ENCODE data around the gene RNF215. TPM values are rescaled to one million over a fixed set of nuclear protein-coding genes. Genes with fewer than 3 reads are reported as not detected.

RNF215 gene
- total RNA-seq, 1 donor from 2014 or later = 24.5 TPM

DNA sequence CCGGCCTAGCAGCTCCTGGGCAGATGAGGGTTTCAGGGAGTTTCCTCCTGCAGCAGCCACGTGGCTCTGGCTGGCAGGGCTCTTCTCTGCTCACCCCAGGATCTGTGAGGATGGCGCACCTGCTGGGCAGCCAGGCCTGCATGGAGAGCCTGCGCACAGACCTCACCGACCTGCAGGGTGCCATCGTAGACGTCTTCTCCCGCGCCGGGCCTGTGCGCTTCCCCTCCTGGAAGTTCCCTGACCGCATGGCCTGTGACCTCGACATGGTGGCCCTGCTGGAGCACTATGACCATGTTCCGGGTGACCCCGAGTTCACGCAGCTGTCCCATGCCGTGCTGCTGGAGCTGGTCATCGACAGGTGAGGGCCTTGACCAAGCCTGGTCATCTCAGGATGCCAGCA is 21.3 kb downstream of the RNF215 start:
- H3K4me1 Mint-ChIP-seq (ENCODE audit: low read depth, unreplicated experiment) = no peaks in the 10 kb centered on the region
- TF ChIP-seq CTCF (IDR thresholded peaks at IDR 0.05; ENCODE audit: insufficient read depth, low read depth, low read length) (no peak), EZH2 (IDR thresholded peaks at IDR 0.05; ENCODE audit: insufficient read depth, low read length) (no peak)
- Histone ChIP-seq H3K79me2 (ENCODE audit: insufficient read depth, low read length) (no peaks in the 10 kb centered on the region), H3K27ac (ENCODE audit: low read depth, low read length) (no peak overlapping the region), H4K20me1 (ENCODE audit: insufficient read depth, low read length) (no peaks in the 10 kb centered on the region), H3K4me2 (ENCODE audit: low read length) (no peak overlapping the region), H2AFZ (ENCODE audit: low read depth, low read length) (no peak overlapping the region), H3K4me3 (ENCODE audit: insufficient read depth, low read depth, low read length) (no peak overlapping the region), H3K36me3 (ENCODE audit: insufficient read depth, low read length) (no peaks in the 10 kb centered on the region), H3K27me3 (ENCODE audit: insufficient read depth, low read length) (no peaks in the 10 kb centered on the region), H3K9ac (ENCODE audit: low read length) (no peak overlapping the region), H3K9me3 (ENCODE audit: insufficient read depth, low read depth, low read length) (no peaks in the 10 kb centered on the region), H3K4me1 (ENCODE audit: insufficient read depth, low read length) (no peaks in the 10 kb centered on the region)
- FAIRE-seq = no peak
- H3K36me3 Mint-ChIP-seq (ENCODE audit: low read depth, unreplicated experiment) = peaks cover 11% of the 10 kb centered on the region
- no peaks in the 10 kb centered on the region for H3K27me3 Mint-ChIP-seq (ENCODE audit: low read depth, unreplicated experiment)
- H3K9me3 Mint-ChIP-seq (ENCODE audit: unreplicated experiment) = no peaks in the 10 kb centered on the region
- DNase-seq (ENCODE audit: low read depth) = no peak
- no peak overlapping the region for H3K4me3 Mint-ChIP-seq (ENCODE audit: unreplicated experiment)
- H3K27ac Mint-ChIP-seq (ENCODE audit: unreplicated experiment) = no peak overlapping the region

DNA sequence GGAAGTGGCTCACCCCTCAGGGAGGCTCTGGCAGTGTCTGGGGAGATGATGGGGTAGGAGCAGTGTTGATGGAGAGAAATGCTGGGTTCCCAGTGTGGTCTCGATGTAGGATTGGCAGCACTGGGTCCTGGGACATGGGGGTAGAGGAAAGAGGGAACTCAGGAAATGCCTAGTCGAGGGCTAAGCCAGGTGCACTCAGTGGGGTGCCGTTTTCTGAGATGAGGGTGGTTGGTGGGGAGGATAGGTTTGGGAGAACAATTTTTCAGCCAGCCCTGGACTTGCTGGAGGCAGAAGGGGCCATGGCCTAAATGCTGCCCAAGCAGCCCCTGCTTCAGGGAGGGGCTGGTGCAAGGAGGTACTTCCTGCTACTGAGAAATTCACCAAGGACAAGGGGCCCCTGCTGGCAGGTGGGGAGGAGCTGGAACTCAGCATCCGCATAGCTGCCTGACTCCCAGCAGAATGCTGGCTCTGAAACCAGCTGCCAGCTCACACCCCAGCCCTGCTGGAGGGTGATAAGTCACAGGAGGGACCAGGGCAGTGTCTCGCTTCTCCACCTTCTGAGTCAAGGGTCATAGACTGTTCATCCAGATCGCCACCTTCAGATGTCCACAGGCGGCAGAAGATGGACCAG is 24.4 kb downstream of the RNF215 start:
- no peak overlapping the region for H2AFZ ChIP-seq (ENCODE audit: low read depth, low read length)

More for the DNA sequence above, 24.4 kb downstream of the RNF215 start:
- Histone ChIP-seq H3K9me3 (ENCODE audit: insufficient read depth, low read depth, low read length) (no peaks in the 10 kb centered on the region), H3K4me2 (ENCODE audit: low read length) (no peak overlapping the region), H3K36me3 (ENCODE audit: insufficient read depth, low read length) (no peaks in the 10 kb centered on the region), H3K9ac (ENCODE audit: low read length) (no peak overlapping the region), H3K27ac (ENCODE audit: low read depth, low read length) (no peak overlapping the region), H3K4me1 (ENCODE audit: insufficient read depth, low read length) (no peaks in the 10 kb centered on the region), H4K20me1 (ENCODE audit: insufficient read depth, low read length) (no peaks in the 10 kb centered on the region), H3K27me3 (ENCODE audit: insufficient read depth, low read length) (no peaks in the 10 kb centered on the region), H3K79me2 (ENCODE audit: insufficient read depth, low read length) (no peaks in the 10 kb centered on the region), H3K4me3 (ENCODE audit: insufficient read depth, low read depth, low read length) (no peak overlapping the region)
- DNase-seq (ENCODE audit: low read depth) = no peak
- Mint-ChIP-seq H3K4me1 (ENCODE audit: low read depth, unreplicated experiment) (no peaks in the 10 kb centered on the region), H3K9me3 (ENCODE audit: unreplicated experiment) (no peaks in the 10 kb centered on the region), H3K36me3 (ENCODE audit: low read depth, unreplicated experiment) (peaks cover 9% of the 10 kb centered on the region), H3K4me3 (ENCODE audit: unreplicated experiment) (no peak overlapping the region), H3K27ac (ENCODE audit: unreplicated experiment) (no peak overlapping the region), H3K27me3 (ENCODE audit: low read depth, unreplicated experiment) (no peaks in the 10 kb centered on the region)
- TF ChIP-seq EZH2 (IDR thresholded peaks at IDR 0.05; ENCODE audit: insufficient read depth, low read length) (no peak), CTCF (IDR thresholded peaks at IDR 0.05; ENCODE audit: insufficient read depth, low read depth, low read length) (no peak)
- FAIRE-seq = no peak
